H1 (cell line): Measurements from ENCODE around the gene SSPN.

Experiments used
- GTF2F1 ChIP-seq: IDR thresholded peaks from 2 replicates; pipeline ENCODE4 v1.6.1; 2012; ENCODE audit warnings: low read depth, low read length, improper control_type of control experiment, borderline replicate concordance
- HDAC2 ChIP-seq, 2 experiments: fragments of 300-600 bp in 1 of 2; sonication (generic) in 1 of 2; IDR thresholded peaks; 2 replicates each; pipeline ENCODE4 v1.6.1; 2011 to 2012; ENCODE audit warnings: low read depth in 2 of 2, low read length in 2 of 2, mild to moderate bottlenecking in 2 of 2, moderate library complexity in 2 of 2, borderline replicate concordance in 1 of 2, inconsistent platforms in 1 of 2
- KDM5A ChIP-seq: fragments of 200-600 bp; IDR thresholded peaks from 2 replicates; pipeline ENCODE4 v1.7.1; 2012; ENCODE audit warnings: mild to moderate bottlenecking, low read length, inconsistent platforms, mixed read lengths
- MAFK ChIP-seq: IDR thresholded peaks from 2 replicates; pipeline ENCODE4 v1.6.1; 2012; ENCODE audit warnings: low read depth, mild to moderate bottlenecking, improper control_type of control experiment, low read length
- POLR2A ChIP-seq, 2 experiments: IDR thresholded peaks; 1 replicate in 1 of 2; 2 replicates in 1 of 2; pipeline ENCODE4 v1.6.1; 2011; ENCODE audit warnings: low read depth in 2 of 2, low read length in 2 of 2, mild to moderate bottlenecking in 2 of 2; ENCODE audit errors: control extremely low read depth in 1 of 2
- POLR2AphosphoS5 ChIP-seq: IDR thresholded peaks from 2 replicates; pipeline ENCODE4 v1.6.1; 2011; ENCODE audit warnings: low read depth, low read length
- RAD21 ChIP-seq, 2 experiments: IDR thresholded peaks in 1 of 2; conservative IDR thresholded peaks in 1 of 2; 2 replicates each; pipeline ENCODE4 v1.6.1; 2011; ENCODE audit warnings: low read depth in 2 of 2, low read length in 2 of 2, improper control_type of control experiment in 1 of 2, inconsistent platforms in 1 of 2, mild to moderate bottlenecking in 1 of 2, moderate library complexity in 1 of 2
- RXRA ChIP-seq: IDR thresholded peaks from 2 replicates; pipeline ENCODE4 v1.6.1; 2011; ENCODE audit warnings: low read depth, mild to moderate bottlenecking, low read length, moderate library complexity; ENCODE audit not compliant: insufficient read depth
- YY1 ChIP-seq: IDR thresholded peaks from 2 replicates; pipeline ENCODE4 v1.6.1; 2011; ENCODE audit warnings: low read depth, mild to moderate bottlenecking, low read length
- TF ChIP-seq, protein P1 (sequence below): IDR thresholded peaks from 2 replicates; pipeline ENCODE4 v1.6.1; 2012; ENCODE audit warnings: inconsistent platforms
- TF ChIP-seq, protein P2 (sequence below): IDR thresholded peaks from 2 replicates; pipeline ENCODE4 v1.6.1; 2011; ENCODE audit warnings: low read length, improper control_type of control experiment
- TF ChIP-seq, protein P3 (sequence below), 3 experiments: IDR thresholded peaks; 1 replicate in 2 of 3; 2 replicates in 1 of 3; pipeline versions ENCODE4 v1.5.1 to v1.6.1; 2011; ENCODE audit warnings: low read length in 3 of 3, mild to moderate bottlenecking in 3 of 3, inconsistent platforms in 2 of 3, low read depth in 1 of 3, moderate library complexity in 1 of 3; ENCODE audit not compliant: insufficient read depth in 1 of 3; ENCODE audit errors: control extremely low read depth in 1 of 3

DNA sequence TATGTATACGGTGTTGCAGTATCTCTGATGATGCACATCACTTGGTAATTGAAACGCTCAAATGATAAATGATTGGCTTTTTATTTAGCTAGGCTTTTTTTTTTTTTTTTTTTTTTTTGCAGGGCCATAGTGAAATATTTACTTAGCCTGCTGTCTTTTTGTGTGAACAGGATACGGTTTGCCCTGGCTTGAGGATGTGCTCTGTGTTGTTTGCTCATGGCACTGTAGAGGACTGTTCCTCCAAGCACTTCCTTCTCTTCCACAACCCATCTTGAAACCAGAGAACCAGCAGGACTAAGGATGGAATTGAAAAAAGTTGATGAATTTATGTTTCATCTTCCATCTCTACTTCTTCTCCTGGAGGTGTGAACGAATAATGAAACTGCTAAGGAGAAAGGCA, 15.5 kb upstream of the SSPN start:
- TF ChIP-seq GTF2F1 (no peak), KDM5A (no peak), YY1 (no peak), HDAC2 (IDR thresholded peaks at IDR 0.05; ENCODE audit: borderline replicate concordance in 1 of 2, low read depth in 2 of 2, low read length in 2 of 2) (no peak), POLR2A (IDR thresholded peaks at IDR 0.05; ENCODE audit: control extremely low read depth in 1 of 2, low read depth in 2 of 2, low read length in 2 of 2) (no peak), RAD21 (IDR thresholded peaks at IDR 0.05 in 1 of 2, conservative IDR thresholded peaks at IDR 0.05 in 1 of 2; ENCODE audit: low read depth in 2 of 2, low read length in 2 of 2) (no peak), POLR2AphosphoS5 (no peak), RXRA (no peak), MAFK (no peak)
- TF ChIP-seq, protein P1, sequence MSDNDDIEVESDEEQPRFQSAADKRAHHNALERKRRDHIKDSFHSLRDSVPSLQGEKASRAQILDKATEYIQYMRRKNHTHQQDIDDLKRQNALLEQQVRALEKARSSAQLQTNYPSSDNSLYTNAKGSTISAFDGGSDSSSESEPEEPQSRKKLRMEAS, result no peak
- TF ChIP-seq, protein P2, sequence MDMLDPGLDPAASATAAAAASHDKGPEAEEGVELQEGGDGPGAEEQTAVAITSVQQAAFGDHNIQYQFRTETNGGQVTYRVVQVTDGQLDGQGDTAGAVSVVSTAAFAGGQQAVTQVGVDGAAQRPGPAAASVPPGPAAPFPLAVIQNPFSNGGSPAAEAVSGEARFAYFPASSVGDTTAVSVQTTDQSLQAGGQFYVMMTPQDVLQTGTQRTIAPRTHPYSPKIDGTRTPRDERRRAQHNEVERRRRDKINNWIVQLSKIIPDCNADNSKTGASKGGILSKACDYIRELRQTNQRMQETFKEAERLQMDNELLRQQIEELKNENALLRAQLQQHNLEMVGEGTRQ, result no peak
- TF ChIP-seq, protein P3, sequence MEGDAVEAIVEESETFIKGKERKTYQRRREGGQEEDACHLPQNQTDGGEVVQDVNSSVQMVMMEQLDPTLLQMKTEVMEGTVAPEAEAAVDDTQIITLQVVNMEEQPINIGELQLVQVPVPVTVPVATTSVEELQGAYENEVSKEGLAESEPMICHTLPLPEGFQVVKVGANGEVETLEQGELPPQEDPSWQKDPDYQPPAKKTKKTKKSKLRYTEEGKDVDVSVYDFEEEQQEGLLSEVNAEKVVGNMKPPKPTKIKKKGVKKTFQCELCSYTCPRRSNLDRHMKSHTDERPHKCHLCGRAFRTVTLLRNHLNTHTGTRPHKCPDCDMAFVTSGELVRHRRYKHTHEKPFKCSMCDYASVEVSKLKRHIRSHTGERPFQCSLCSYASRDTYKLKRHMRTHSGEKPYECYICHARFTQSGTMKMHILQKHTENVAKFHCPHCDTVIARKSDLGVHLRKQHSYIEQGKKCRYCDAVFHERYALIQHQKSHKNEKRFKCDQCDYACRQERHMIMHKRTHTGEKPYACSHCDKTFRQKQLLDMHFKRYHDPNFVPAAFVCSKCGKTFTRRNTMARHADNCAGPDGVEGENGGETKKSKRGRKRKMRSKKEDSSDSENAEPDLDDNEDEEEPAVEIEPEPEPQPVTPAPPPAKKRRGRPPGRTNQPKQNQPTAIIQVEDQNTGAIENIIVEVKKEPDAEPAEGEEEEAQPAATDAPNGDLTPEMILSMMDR (IDR thresholded peaks at IDR 0.05; ENCODE audit: control extremely low read depth in 1 of 3, insufficient read depth in 1 of 3, low read depth in 1 of 3, low read length in 3 of 3), result no peak
